Neural progenitor cell (in vitro differentiated cells): Measurements from ENCODE around the gene SLFNL1.

Source experiments
- EZH2 ChIP-seq: fragments of 200-600 bp; sonication (generic); IDR thresholded peaks from 2 replicates; pipeline ENCODE4 v1.6.1; 2017; ENCODE audit warnings: antibody characterized with exemption, mild to moderate bottlenecking, moderate library complexity
- TF ChIP-seq, protein P1 (sequence below): fragments of 200-600 bp; sonication (generic); IDR thresholded peaks from 2 replicates; pipeline ENCODE4 v1.5.1; 2017; ENCODE audit warnings: antibody characterized with exemption, mild to moderate bottlenecking

DNA sequence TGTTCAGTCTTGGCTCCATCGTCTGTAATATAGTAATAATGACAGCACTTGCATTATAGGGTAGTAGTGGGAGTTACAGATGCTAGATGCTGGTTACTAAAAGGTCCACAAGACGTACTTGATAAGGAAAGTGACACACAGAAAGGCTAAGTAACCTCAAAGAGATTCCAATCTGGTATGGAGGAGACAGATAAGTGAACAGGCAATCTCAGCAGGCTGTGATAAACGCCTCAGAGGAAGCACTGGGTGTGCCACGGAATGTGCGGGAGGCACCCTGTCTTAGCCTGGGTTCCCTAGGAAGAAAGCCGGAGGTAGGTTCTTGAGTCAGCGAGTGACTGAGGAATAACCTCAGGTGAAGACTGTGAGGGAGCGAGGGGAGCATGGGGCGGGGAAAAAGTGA, 46.6 kb downstream of the SLFNL1 start:
- TF ChIP-seq, protein P1, sequence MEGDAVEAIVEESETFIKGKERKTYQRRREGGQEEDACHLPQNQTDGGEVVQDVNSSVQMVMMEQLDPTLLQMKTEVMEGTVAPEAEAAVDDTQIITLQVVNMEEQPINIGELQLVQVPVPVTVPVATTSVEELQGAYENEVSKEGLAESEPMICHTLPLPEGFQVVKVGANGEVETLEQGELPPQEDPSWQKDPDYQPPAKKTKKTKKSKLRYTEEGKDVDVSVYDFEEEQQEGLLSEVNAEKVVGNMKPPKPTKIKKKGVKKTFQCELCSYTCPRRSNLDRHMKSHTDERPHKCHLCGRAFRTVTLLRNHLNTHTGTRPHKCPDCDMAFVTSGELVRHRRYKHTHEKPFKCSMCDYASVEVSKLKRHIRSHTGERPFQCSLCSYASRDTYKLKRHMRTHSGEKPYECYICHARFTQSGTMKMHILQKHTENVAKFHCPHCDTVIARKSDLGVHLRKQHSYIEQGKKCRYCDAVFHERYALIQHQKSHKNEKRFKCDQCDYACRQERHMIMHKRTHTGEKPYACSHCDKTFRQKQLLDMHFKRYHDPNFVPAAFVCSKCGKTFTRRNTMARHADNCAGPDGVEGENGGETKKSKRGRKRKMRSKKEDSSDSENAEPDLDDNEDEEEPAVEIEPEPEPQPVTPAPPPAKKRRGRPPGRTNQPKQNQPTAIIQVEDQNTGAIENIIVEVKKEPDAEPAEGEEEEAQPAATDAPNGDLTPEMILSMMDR = no peak
- no peak for TF ChIP-seq EZH2
